Activated T-helper 17 cell treated with anti-CD3 and anti-CD28 coated beads, Interleukin-2, amount 50 U/mL, for 72 hours (primary cell): ENCODE results near the gene KRTAP10-1. TPM values are rescaled to one million over a fixed set of nuclear protein-coding genes. Genes with fewer than 3 reads are reported as not detected.
"Not testable (repeated sequence)": the region's sequence is repeated elsewhere in the genome, so short reads cannot be mapped to it uniquely, and the experiment has no call there.

Experiments
- ATAC-seq: fragments of 150-1000 bp; cut with Tn5 transposase; replicated peaks from 2 replicates; pipeline ENCODE4 v1.10.0; 2021; ENCODE audit warnings: mild to moderate bottlenecking, moderate library complexity
- H3K27ac Mint-ChIP-seq: one replicate; pipeline ENCODE4 v1.8.0; 2022; ENCODE audit warnings: mixed read lengths
- H3K27me3 Mint-ChIP-seq: one replicate; pipeline ENCODE4 v1.8.0; 2022; ENCODE audit warnings: mixed read lengths
- H3K36me3 Mint-ChIP-seq: one replicate; pipeline ENCODE4 v1.8.0; 2022; ENCODE audit warnings: low read depth, mild to moderate bottlenecking, mixed read lengths
- H3K4me1 Mint-ChIP-seq: one replicate; pipeline ENCODE4 v1.8.0; 2022; ENCODE audit warnings: mixed read lengths
- H3K4me3 Mint-ChIP-seq: one replicate; pipeline ENCODE4 v1.8.0; 2022; ENCODE audit warnings: mild to moderate bottlenecking, mixed read lengths
- H3K9me3 Mint-ChIP-seq: one replicate; pipeline ENCODE4 v1.8.0; 2022; ENCODE audit warnings: mixed read lengths
- total RNA-seq, 2 donors: library from RNA; stranded (reverse); gene quantifications; one replicate each; pipeline ENCODE4 v1.2.3, GENCODE V29; 2022

Gene KRTAP10-1
- total RNA-seq, 2 donors from 2014 or later = not detected

- Mint-ChIP-seq H3K36me3 (no peaks in the 10 kb centered on the region), H3K4me3 (no peak overlapping the region), H3K27ac (no peak overlapping the region), H3K27me3 (no peaks in the 10 kb centered on the region), H3K4me1 (no peaks in the 10 kb centered on the region), H3K9me3 (no peaks in the 10 kb centered on the region)
- no peak for ATAC-seq
Observed at GRCh38 chr21:44503901-44504399, 36.0 kb downstream of the KRTAP10-1 start.

DNA sequence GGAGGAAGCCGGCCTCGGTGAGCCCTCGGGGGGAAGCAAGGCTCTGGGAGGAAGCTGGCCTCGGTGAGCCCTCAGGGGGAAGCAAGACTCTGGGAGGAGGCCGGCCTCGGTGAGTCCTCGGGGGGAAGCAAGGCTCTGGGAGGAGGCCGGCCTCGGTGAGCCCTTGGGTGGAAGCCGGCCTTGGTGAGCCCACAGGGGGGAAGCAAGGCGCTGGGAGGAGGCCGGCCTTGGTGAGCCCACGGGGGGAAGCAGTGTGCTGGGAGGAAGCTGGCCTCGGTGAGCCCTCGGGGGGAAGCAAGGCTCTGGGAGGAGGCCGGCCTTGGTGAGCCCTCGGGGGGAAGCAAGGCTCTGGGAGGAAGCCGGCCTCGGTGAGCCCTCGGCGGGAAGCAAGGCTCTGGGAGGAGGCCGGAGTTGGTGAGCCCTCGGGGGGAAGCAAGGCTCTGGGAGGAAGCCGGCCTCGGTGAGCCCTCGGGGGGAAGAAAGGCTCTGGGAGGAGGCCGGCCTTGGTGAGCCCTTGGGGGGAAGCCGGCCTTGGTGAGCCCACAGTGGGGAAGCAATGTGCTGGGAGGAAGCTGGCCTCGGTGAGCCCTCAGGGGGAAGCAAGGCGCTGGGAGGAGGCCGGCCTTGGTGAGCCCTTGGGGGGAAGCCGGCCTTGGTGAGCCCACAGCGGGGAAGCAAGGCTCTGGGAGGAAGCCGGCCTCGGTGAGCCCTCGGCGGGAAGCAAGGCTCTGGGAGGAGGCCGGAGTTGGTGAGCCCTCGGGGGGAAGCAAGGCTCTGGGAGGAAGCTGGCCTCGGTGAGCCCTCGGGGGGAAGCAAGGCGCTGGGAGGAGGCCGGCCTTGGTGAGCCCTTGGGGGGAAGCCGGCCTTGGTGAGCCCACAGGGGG, 36.7 kb downstream of the KRTAP10-1 start:
- H3K36me3 Mint-ChIP-seq, H3K4me1 Mint-ChIP-seq, ATAC-seq, H3K27ac Mint-ChIP-seq, H3K9me3 Mint-ChIP-seq, H3K27me3 Mint-ChIP-seq, H3K4me3 Mint-ChIP-seq: not testable (repeated sequence)

GRCh38 chr21:44502171-44502958, 37.6 kb downstream of the KRTAP10-1 start:
- no peak overlapping the region for H3K4me3 Mint-ChIP-seq
- ATAC-seq = no peak
- no peak overlapping the region for H3K27ac Mint-ChIP-seq

GRCh38 chr21:44500111-44500510, 39.9 kb downstream of the KRTAP10-1 start:
- no peak overlapping the region for H3K4me3 Mint-ChIP-seq
- peaks cover 11% of the 10 kb centered on the region for H3K27me3 Mint-ChIP-seq
- no peak for ATAC-seq
- no peak overlapping the region for H3K27ac Mint-ChIP-seq
- H3K4me1 Mint-ChIP-seq = no peaks in the 10 kb centered on the region
- H3K36me3 Mint-ChIP-seq = no peaks in the 10 kb centered on the region
- H3K9me3 Mint-ChIP-seq = no peaks in the 10 kb centered on the region

More at GRCh38 chr21:44502171-44502958, 37.6 kb downstream of the KRTAP10-1 start:
- no peaks in the 10 kb centered on the region for H3K4me1 Mint-ChIP-seq
- no peaks in the 10 kb centered on the region for H3K36me3 Mint-ChIP-seq
- peaks cover 3% of the 10 kb centered on the region for H3K27me3 Mint-ChIP-seq
- no peaks in the 10 kb centered on the region for H3K9me3 Mint-ChIP-seq

DNA sequence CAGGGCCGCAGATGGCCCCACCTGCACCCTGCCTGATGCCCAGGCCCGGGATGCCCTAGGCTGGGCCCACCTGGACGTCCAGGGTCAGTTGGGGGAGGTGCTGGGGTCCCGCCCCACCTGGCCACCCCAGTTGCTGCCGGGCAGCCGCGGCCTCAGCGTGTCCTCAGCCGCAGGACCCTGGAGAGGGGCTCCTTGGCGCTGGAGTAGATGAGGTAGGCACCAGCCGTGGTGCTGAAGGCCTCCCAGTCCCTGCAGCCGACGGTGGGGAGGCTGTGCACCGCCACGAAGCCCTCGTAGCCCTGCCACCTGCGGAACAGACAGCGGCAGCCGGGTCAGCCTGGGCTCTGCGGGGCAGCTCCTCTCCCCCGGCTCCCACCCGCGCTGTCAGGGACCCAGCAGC, 40.4 kb downstream of the KRTAP10-1 start:
- no peak for ATAC-seq
- Mint-ChIP-seq H3K9me3 (no peaks in the 10 kb centered on the region), H3K4me3 (no peak overlapping the region), H3K27ac (no peak overlapping the region), H3K4me1 (no peaks in the 10 kb centered on the region), H3K27me3 (peaks cover 11% of the 10 kb centered on the region), H3K36me3 (no peaks in the 10 kb centered on the region)

DNA sequence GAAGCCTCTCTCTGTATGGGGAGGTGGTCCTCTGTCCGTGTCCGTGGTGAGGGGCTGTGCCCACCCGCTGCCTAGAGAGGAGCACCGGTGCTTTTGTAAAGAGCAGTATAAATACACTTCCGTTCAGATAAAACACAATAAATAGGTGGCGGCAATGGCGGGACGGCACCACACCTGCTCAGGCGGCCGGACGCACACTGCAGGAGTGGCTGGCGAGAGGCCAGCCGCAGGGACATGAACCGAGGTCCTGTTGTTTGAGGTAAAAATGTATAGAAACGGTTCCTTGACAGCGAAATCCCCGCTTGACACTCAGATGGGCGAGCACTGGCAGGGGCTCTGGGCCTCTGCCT, 40.8 kb downstream of the KRTAP10-1 start:
- peaks cover 11% of the 10 kb centered on the region for H3K27me3 Mint-ChIP-seq
- no peaks in the 10 kb centered on the region for H3K4me1 Mint-ChIP-seq
- H3K4me3 Mint-ChIP-seq = no peak overlapping the region
- H3K27ac Mint-ChIP-seq = no peak overlapping the region
- ATAC-seq = no peak
- no peaks in the 10 kb centered on the region for H3K9me3 Mint-ChIP-seq
- H3K36me3 Mint-ChIP-seq = no peaks in the 10 kb centered on the region

- ATAC-seq = no peak
- Mint-ChIP-seq H3K9me3 (no peaks in the 10 kb centered on the region), H3K27me3 (peaks cover 11% of the 10 kb centered on the region), H3K4me3 (no peak overlapping the region), H3K27ac (no peak overlapping the region), H3K4me1 (no peaks in the 10 kb centered on the region), H3K36me3 (no peaks in the 10 kb centered on the region)
Observed at GRCh38 chr21:44498280-44499210, 41.5 kb downstream of the KRTAP10-1 start.

GRCh38 chr21:44497703-44498126, 42.3 kb downstream of the KRTAP10-1 start:
- Mint-ChIP-seq H3K27me3 (peaks cover 13% of the 10 kb centered on the region), H3K4me1 (peaks cover 2% of the 10 kb centered on the region), H3K9me3 (peaks cover 6% of the 10 kb centered on the region), H3K27ac (no peak overlapping the region), H3K4me3 (no peak overlapping the region), H3K36me3 (no peaks in the 10 kb centered on the region)
- ATAC-seq = no peak

DNA sequence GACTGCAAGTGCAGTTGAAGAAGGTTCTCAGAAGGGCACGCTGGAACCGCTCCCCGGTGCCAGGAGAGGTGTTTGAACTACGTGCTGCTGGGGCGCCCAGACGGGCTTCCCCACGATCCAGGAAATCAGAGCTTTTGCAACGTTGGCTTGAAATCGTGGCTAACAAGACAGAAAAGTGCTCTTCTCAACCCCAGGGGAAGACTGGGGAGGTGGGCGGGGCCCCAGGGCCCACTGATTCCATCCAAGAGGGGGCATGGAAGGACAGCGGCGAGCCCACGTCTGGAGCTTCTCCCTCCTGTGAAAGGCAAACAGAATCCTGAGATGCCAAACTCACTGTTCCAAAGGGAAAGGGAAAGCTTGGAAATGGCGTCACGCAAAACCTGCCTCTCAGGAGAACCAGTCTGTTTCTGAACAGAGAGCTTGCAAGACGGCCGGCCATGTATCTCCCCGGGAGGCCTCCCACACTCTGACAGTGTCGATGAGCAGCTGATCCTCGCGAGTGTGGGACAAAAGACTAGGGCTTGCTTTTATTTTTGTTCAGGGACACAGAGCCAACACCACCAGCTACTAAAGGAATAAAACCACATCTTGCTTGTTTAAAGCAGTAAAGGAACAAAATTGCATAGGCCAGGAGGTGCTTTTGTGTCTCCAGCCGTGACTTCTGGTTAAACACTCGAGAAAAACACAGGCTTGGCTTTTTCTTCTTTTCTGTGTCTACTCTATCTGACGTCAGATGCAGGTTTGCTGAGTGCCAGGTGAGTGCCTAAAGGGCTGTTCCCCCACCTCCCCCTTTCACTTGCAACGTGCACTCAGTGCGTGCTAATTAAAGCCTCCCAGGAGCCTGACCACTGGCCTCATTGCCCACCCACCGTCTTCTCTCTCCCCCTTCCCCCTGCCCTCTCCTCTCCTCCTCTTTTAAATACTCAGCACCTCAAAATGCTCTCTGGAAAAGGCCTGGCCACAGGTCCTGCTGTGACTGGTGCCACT, 43.1 kb downstream of the KRTAP10-1 start:
- no peak for ATAC-seq
- Mint-ChIP-seq H3K27ac (no peak overlapping the region), H3K4me1 (peaks cover 10% of the 10 kb centered on the region)

DNA sequence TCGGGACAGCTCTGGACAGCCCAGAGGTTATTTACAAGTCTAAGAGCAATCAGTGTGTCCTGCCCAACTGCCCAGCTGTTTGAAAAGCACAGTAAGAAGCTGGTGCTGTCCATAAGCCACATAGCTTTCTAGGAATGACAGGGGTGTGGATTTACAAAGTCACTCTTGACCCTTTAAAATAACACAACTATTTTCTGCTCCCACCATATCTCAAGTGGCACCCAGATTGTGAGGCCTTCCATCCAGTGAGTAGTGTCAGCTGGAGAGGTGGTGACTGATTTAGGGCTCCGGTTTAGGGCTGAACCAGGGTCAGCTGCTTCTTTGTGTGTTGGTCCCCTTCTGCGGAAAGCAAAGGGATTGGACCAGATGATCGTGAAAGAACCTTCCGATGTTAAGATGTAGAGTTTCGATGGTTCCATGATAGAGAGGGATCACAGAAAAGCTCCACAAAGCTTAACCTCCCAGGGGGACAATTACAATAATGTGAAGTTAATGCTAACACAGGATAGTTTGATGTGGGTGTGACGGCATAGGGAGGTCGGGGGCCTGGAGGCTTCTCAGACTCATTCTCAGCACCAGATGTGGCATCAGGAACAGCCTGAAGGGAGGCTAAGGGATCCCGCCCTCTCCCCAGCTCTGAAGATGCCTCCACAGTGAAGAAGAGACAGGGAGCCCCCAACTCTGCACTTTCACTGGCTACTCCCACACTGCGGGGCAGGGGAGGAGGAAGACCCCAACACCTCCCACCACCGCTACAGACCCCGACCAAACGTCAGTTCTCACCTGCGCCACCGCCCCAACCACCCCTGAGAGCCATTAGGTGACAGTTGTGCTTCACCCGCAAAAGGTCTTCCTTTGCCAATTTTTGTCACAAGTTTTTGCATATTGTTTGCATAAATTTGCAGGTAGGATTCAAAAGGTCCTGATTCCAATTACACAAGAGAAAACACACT, 44.1 kb downstream of the KRTAP10-1 start:
- no peaks in the 10 kb centered on the region for H3K36me3 Mint-ChIP-seq
- peaks cover 22% of the 10 kb centered on the region for H3K27me3 Mint-ChIP-seq
- peaks cover 14% of the 10 kb centered on the region for H3K9me3 Mint-ChIP-seq
- H3K4me3 Mint-ChIP-seq = no peak overlapping the region
- peaks cover 11% of the 10 kb centered on the region for H3K4me1 Mint-ChIP-seq
- ATAC-seq = no peak
- H3K27ac Mint-ChIP-seq = no peak overlapping the region

More for the DNA sequence above, 43.1 kb downstream of the KRTAP10-1 start:
- Mint-ChIP-seq H3K27me3 (peaks cover 21% of the 10 kb centered on the region), H3K4me3 (no peak overlapping the region), H3K36me3 (no peaks in the 10 kb centered on the region), H3K9me3 (peaks cover 14% of the 10 kb centered on the region)

DNA sequence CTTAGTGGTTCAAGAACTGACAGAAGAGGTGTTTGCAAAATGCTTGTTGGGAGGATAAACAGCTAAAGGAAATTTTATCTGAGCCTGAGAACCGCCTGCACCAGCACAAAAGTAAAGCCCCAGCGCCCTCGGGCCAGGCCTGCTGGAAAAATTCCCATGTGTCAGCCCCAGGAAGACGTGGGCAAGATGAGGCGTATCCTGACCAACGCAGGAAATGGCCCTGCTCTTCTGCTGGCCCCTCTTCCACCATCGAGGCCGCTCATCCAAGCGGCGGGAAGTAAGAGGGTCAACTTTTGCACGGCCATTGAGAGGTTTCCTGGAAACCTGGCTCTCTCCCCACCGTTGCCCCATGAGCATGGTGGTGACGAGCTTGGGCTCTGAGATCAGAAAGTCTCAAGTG, 45.0 kb downstream of the KRTAP10-1 start:
- H3K4me1 Mint-ChIP-seq = peaks cover 11% of the 10 kb centered on the region
- H3K4me3 Mint-ChIP-seq = no peak overlapping the region
- H3K36me3 Mint-ChIP-seq = no peaks in the 10 kb centered on the region
- no peak for ATAC-seq
- peaks cover 22% of the 10 kb centered on the region for H3K27me3 Mint-ChIP-seq
- H3K9me3 Mint-ChIP-seq = peaks cover 14% of the 10 kb centered on the region
- no peak overlapping the region for H3K27ac Mint-ChIP-seq

DNA sequence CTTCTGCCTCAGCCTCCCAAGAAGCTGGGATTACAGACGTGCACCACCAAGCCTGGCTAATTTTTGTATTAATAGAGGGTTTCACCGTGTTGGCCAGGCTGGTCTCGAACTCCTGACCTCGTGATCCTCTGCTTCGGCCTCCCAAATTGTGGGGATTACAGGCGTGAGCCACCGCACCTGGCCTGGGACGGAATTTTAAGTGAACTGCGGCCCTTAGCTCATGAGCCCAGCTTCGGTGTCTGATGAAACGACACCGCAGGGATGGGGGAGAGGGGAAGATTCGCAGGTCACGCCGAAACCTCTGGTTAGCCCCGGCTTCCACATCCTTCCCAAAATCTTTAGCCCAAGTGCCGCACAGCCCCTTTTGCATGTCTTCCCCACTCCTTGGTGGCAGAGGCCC, 45.6 kb downstream of the KRTAP10-1 start:
- no peaks in the 10 kb centered on the region for H3K36me3 Mint-ChIP-seq
- no peak for ATAC-seq
- peaks cover 11% of the 10 kb centered on the region for H3K4me1 Mint-ChIP-seq
- H3K27me3 Mint-ChIP-seq = peaks cover 22% of the 10 kb centered on the region
- H3K27ac Mint-ChIP-seq = no peak overlapping the region
- H3K9me3 Mint-ChIP-seq = peaks cover 14% of the 10 kb centered on the region
- H3K4me3 Mint-ChIP-seq = no peak overlapping the region
